ENCODE measurements around the gene RAB5B. TPM values are rescaled to one million over a fixed set of nuclear protein-coding genes. Genes with fewer than 3 reads are reported as not detected.

RAB5B gene
- polyA plus RNA-seq, 3 donors = 44.0 to 63.0 (median 48.5) TPM

- Histone ChIP-seq H3K27ac (ENCODE audit: low read depth in 1 of 2, low read length in 2 of 2) (no peak overlapping the region), H3K9me3 (replicated peaks in 1 of 2; ENCODE audit: control insufficient read depth in 1 of 2, insufficient read depth in 1 of 2, low read length in 2 of 2) (no peaks in the 10 kb centered on the region), H3K79me2 (ENCODE audit: insufficient read depth, low read length) (no peaks in the 10 kb centered on the region), H4K20me1 (ENCODE audit: insufficient read depth, low read length) (peaks cover 3% of the 10 kb centered on the region), H3K4me2 (replicated peaks; ENCODE audit: extremely low read depth, low read length, poor library complexity, severe bottlenecking) (no peak overlapping the region), H3K4me3 (replicated peaks in 1 of 3; ENCODE audit: low read depth in 2 of 3, low read length in 3 of 3) (no peak overlapping the region), H3K4me1 (ENCODE audit: control insufficient read depth in 1 of 2, insufficient read depth in 2 of 2, low read length in 2 of 2) (peaks cover 6 to 8% of the 10 kb centered on the region in 2 donors), H2AFZ (ENCODE audit: insufficient read depth, low read depth, low read length, poor library complexity, severe bottlenecking) (no peak overlapping the region), H3K9ac (ENCODE audit: insufficient read depth, low read length, poor library complexity, severe bottlenecking) (no peak overlapping the region), H3K27me3 (ENCODE audit: control insufficient read depth in 2 of 2, insufficient read depth in 2 of 2, low read length in 2 of 2) (no peaks in the 10 kb centered on the region), H3K36me3 (replicated peaks in 1 of 2; ENCODE audit: control insufficient read depth in 1 of 2, insufficient read depth in 2 of 2, low read length in 2 of 2) (peaks cover 84 to 95% of the 10 kb centered on the region in 2 donors)
- H3K4me1 Mint-ChIP-seq = peaks cover 12% of the 10 kb centered on the region
- H3K27me3 Mint-ChIP-seq (ENCODE audit: low read depth in 3 of 3) = peaks cover 0 to 1% (median 0%) of the 10 kb centered on the region in 3 donors
- intact Hi-C loops (cut with micrococcal nuclease) = no loop called here
- H3K27ac Mint-ChIP-seq = no peak overlapping the region
- DNase-seq = no peak
- H3K36me3 Mint-ChIP-seq = peaks cover 85 to 91% of the 10 kb centered on the region in 2 donors
- H3K9me3 Mint-ChIP-seq = no peaks in the 10 kb centered on the region
- no peak for TF ChIP-seq CTCF (IDR thresholded peaks at IDR 0.05)
- 91% methylated on average over 1 of the region's 1 CpG for WGBS (ENCODE audit: insufficient coverage)
- no peak overlapping the region for H3K4me3 Mint-ChIP-seq
These were observed 31.2 kb upstream of the RAB5B start for GRCh38 chr12:55942577-55943136.

- no peak overlapping the region for H3K4me3 Mint-ChIP-seq
- WGBS (ENCODE audit: insufficient coverage) = 100% methylated on average over 1 of the region's 6 CpGs
- no peak for TF ChIP-seq CTCF (IDR thresholded peaks at IDR 0.05)
- H3K36me3 Mint-ChIP-seq = peaks cover 67 to 92% of the 10 kb centered on the region in 2 donors
- no peaks in the 10 kb centered on the region for H3K9me3 Mint-ChIP-seq
- no peaks in the 10 kb centered on the region for H3K27me3 ChIP-seq (ENCODE audit: control insufficient read depth in 2 of 2, insufficient read depth in 2 of 2, low read length in 2 of 2)
- H3K27me3 Mint-ChIP-seq (ENCODE audit: low read depth in 3 of 3) = peaks cover 0 to 1% (median 0%) of the 10 kb centered on the region in 3 donors
- H3K9ac ChIP-seq (ENCODE audit: insufficient read depth, low read length, poor library complexity, severe bottlenecking) = no peak overlapping the region
- no peak overlapping the region for H3K4me2 ChIP-seq (replicated peaks; ENCODE audit: extremely low read depth, low read length, poor library complexity, severe bottlenecking)
- no peak overlapping the region for H3K27ac ChIP-seq (ENCODE audit: low read depth in 1 of 2, low read length in 2 of 2)
- H2AFZ ChIP-seq (ENCODE audit: insufficient read depth, low read depth, low read length, poor library complexity, severe bottlenecking) = no peak overlapping the region
- H3K27ac Mint-ChIP-seq = peak overlapping the region in 2 of 7 donors; percentile 0 to 56
- no peaks in the 10 kb centered on the region for H3K9me3 ChIP-seq (replicated peaks in 1 of 2; ENCODE audit: control insufficient read depth in 1 of 2, insufficient read depth in 1 of 2, low read length in 2 of 2)
- no peak for DNase-seq
- no peaks in the 10 kb centered on the region for H3K4me1 ChIP-seq (ENCODE audit: control insufficient read depth in 1 of 2, insufficient read depth in 2 of 2, low read length in 2 of 2)
- no peaks in the 10 kb centered on the region for H3K79me2 ChIP-seq (ENCODE audit: insufficient read depth, low read length)
- peaks cover 2% of the 10 kb centered on the region for H3K4me1 Mint-ChIP-seq
- H3K36me3 ChIP-seq (replicated peaks in 1 of 2; ENCODE audit: control insufficient read depth in 1 of 2, insufficient read depth in 2 of 2, low read length in 2 of 2) = peaks cover 60 to 86% of the 10 kb centered on the region in 2 donors
- intact Hi-C loops (cut with micrococcal nuclease) = no loop called here
- no peaks in the 10 kb centered on the region for H4K20me1 ChIP-seq (ENCODE audit: insufficient read depth, low read length)
- no peak overlapping the region for H3K4me3 ChIP-seq (replicated peaks in 1 of 3; ENCODE audit: low read depth in 2 of 3, low read length in 3 of 3)
These were observed 27.3 kb upstream of the RAB5B start for GRCh38 chr12:55946553-55946952.
